ENCODE data around the gene AWAT1. TPM values are rescaled to one million over a fixed set of nuclear protein-coding genes. Genes with fewer than 3 reads are reported as not detected.

The AWAT1 gene
- total RNA-seq, 1 experiment from 2014 or later = not detected

DNA sequence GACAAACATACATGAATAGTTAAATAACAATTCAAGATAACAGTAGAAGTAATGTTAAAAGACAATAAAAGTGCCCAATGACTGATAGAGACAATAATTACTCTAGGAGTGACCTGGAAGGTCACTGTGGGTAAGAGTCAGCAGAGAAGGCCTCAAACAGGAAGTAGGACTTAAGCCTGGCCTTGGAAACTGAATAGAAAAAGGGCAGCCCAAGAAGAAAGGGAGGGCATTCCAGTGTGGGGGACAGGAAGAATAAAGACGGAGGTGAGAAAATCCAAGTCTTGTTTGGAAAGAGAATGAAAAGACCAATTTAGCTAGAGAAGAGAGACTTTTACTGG lies 19.6 kb downstream of the AWAT1 start:
- Histone ChIP-seq H2BK5ac (ENCODE audit: insufficient read length, low read length) (no peak overlapping the region), H3K4me2 (ENCODE audit: insufficient read depth, insufficient read length, low read length) (no peak overlapping the region), H4K20me1 (ENCODE audit: control insufficient read depth, insufficient read depth, insufficient read length) (no peaks in the 10 kb centered on the region), H3K14ac (ENCODE audit: insufficient read depth, low read length) (no peak overlapping the region), H3K27me3 (ENCODE audit: insufficient read depth, low read length) (no peaks in the 10 kb centered on the region), H3K56ac (ENCODE audit: insufficient read length, low read depth, low read length) (no peak overlapping the region), H2BK20ac (ENCODE audit: low read depth, low read length, poor library complexity, severe bottlenecking) (no peak overlapping the region), H3K23ac (ENCODE audit: insufficient read length, low read depth, low read length) (no peak overlapping the region), H3K27ac (ENCODE audit: insufficient read length, low read depth, low read length) (no peak overlapping the region), H2AFZ (ENCODE audit: low read length) (no peak overlapping the region), H3K9ac (ENCODE audit: extremely low read depth, insufficient read length, low read length) (no peak overlapping the region), H2AK5ac (ENCODE audit: insufficient read length, low read length) (no peak overlapping the region), H3K4me1 (ENCODE audit: insufficient read depth, low read length) (no peaks in the 10 kb centered on the region), H3K18ac (ENCODE audit: insufficient read length, low read depth, low read length) (no peak overlapping the region), H3T11ph (ENCODE audit: low read length) (no peak overlapping the region), H3K9me3 (ENCODE audit: control insufficient read depth, low read depth, low read length) (peaks cover 47% of the 10 kb centered on the region), H3K23me2 (ENCODE audit: insufficient read length, low read depth, low read length, poor library complexity, severe bottlenecking) (no peaks in the 10 kb centered on the region), H3K4ac (ENCODE audit: low read depth, low read length) (no peak overlapping the region), H3K79me1 (ENCODE audit: insufficient read depth, low read depth, low read length, poor library complexity, severe bottlenecking) (no peaks in the 10 kb centered on the region), H2BK12ac (ENCODE audit: insufficient read length, low read depth, low read length) (no peak overlapping the region), H3K79me2 (ENCODE audit: insufficient read depth, low read length) (no peaks in the 10 kb centered on the region), H4K5ac (ENCODE audit: insufficient read length, low read depth, low read length) (no peak overlapping the region), H2BK15ac (ENCODE audit: low read depth, low read length) (no peak overlapping the region), H4K8ac (replicated peaks; ENCODE audit: insufficient read length, low read depth, low read length) (no peak overlapping the region), H4K91ac (ENCODE audit: insufficient read length, low read depth, low read length) (no peak overlapping the region), H2BK120ac (ENCODE audit: low read depth, low read length, poor library complexity, severe bottlenecking) (no peak overlapping the region)
- Mint-ChIP-seq H3K27ac (no peak overlapping the region), H3K4me1 (peaks cover 10% of the 10 kb centered on the region in 2 experiments), H3K4me3 (no peak overlapping the region), H3K36me3 (ENCODE audit: insufficient read depth in 1 of 3, low read depth in 3 of 3) (peaks cover 0 to 5% (median 1%) of the 10 kb centered on the region in 3 experiments; a peak in 3 of 7 replicates), H3K27me3 (ENCODE audit: low read depth) (no peaks in the 10 kb centered on the region), H3K9me3 (peaks cover 70 to 81% of the 10 kb centered on the region in 2 experiments)
- TF ChIP-seq, protein P1, sequence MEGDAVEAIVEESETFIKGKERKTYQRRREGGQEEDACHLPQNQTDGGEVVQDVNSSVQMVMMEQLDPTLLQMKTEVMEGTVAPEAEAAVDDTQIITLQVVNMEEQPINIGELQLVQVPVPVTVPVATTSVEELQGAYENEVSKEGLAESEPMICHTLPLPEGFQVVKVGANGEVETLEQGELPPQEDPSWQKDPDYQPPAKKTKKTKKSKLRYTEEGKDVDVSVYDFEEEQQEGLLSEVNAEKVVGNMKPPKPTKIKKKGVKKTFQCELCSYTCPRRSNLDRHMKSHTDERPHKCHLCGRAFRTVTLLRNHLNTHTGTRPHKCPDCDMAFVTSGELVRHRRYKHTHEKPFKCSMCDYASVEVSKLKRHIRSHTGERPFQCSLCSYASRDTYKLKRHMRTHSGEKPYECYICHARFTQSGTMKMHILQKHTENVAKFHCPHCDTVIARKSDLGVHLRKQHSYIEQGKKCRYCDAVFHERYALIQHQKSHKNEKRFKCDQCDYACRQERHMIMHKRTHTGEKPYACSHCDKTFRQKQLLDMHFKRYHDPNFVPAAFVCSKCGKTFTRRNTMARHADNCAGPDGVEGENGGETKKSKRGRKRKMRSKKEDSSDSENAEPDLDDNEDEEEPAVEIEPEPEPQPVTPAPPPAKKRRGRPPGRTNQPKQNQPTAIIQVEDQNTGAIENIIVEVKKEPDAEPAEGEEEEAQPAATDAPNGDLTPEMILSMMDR (conservative IDR thresholded peaks at IDR 0.05) = no peak
- no peak for DNase-seq
- WGBS (ENCODE audit: extremely low coverage, insufficient read length, low lambda C conversion rate) = no CpG with 5 or more reads among the region's 1 CpG
